Activated naive CD8-positive, alpha-beta T cell (primary cell): ENCODE data around the gene PPOX.

Experiments used
- H3K27ac Mint-ChIP-seq: one replicate; pipeline ENCODE4 v1.8.0; 2021; ENCODE audit warnings: mixed read lengths
- H3K27me3 Mint-ChIP-seq: one replicate; pipeline ENCODE4 v1.8.0; 2021; ENCODE audit warnings: mixed read lengths
- H3K36me3 Mint-ChIP-seq: one replicate; pipeline ENCODE4 v1.8.0; 2021; ENCODE audit warnings: mixed read lengths
- H3K4me1 Mint-ChIP-seq: one replicate; pipeline ENCODE4 v1.8.0; 2021; ENCODE audit warnings: low read depth, mixed read lengths
- H3K4me3 Mint-ChIP-seq: one replicate; pipeline ENCODE4 v1.8.0; 2021; ENCODE audit warnings: mild to moderate bottlenecking, mixed read lengths
- H3K9me3 Mint-ChIP-seq: one replicate; pipeline ENCODE4 v1.8.0; 2021; ENCODE audit warnings: low read depth, mixed read lengths

The PPOX gene

DNA sequence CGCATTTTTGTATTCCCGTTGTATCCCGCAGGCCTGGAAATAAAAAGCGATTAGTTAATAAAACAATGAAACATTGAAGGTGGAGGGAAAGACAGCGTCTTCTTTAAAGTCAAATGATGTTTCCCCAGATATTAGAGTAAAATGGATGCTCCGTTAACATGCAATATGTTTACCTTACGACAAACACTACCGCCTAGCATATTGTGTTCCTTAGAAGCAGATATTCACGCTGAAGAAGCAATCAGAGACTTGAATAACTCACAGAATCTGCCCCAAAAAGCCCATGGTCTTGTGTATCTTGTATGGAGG is 11.7 kb downstream of the PPOX start:
- peaks cover 5% of the 10 kb centered on the region for H3K36me3 Mint-ChIP-seq
- H3K4me1 Mint-ChIP-seq: peaks cover 73% of the 10 kb centered on the region
- peak overlapping the region; percentile 100 for H3K27ac Mint-ChIP-seq
- H3K9me3 Mint-ChIP-seq: no peaks in the 10 kb centered on the region
- H3K27me3 Mint-ChIP-seq: no peaks in the 10 kb centered on the region
- H3K4me3 Mint-ChIP-seq: peak overlapping the region; percentile 99

DNA sequence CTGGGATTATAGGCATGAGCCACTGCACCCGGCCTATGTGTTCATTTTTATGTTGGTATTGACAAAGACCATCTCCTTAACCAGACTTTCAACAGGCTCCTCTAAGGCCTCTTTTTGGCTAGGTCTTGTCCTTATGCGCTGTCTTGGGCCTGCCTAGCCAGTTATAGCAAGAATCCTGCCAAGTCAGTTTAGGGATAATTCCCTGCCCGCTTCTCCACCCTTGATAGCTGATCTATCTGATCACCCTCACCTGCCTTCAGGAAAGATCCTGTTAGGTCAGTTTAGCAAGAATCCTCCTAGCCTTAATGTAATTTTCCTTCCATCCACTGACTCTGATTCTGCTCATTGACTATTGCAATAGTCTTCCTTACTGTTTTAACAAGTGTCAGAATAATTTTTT is 13.5 kb downstream of the PPOX start:
- Mint-ChIP-seq H3K27me3 (no peaks in the 10 kb centered on the region), H3K36me3 (no peaks in the 10 kb centered on the region), H3K4me3 (no peak overlapping the region), H3K4me1 (peaks cover 79% of the 10 kb centered on the region), H3K27ac (peak overlapping the region; percentile 91), H3K9me3 (no peaks in the 10 kb centered on the region)

DNA sequence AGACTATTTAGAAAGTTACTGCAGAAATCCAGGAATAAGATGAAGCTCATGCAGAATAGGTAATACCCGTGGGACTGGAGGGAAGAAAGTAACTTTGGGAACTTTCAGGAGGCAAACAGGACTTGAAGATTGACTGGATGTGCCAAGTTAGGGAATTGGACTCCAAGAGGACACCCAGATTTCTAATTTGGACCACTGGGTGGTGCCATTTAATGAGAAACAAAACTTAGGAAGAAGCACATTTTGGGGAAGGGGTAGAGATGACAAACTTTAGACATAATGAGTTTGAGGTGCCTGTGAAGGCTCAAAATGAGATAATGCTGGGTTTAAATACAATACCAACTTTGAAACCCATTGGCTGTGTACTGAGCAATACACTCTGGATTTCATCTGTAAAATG is 14.4 kb downstream of the PPOX start:
- H3K36me3 Mint-ChIP-seq: no peaks in the 10 kb centered on the region
- H3K9me3 Mint-ChIP-seq: no peaks in the 10 kb centered on the region
- no peaks in the 10 kb centered on the region for H3K27me3 Mint-ChIP-seq
- H3K27ac Mint-ChIP-seq: peak overlapping the region; percentile 91
- peaks cover 77% of the 10 kb centered on the region for H3K4me1 Mint-ChIP-seq
- H3K4me3 Mint-ChIP-seq: peak overlapping the region; percentile 56

DNA sequence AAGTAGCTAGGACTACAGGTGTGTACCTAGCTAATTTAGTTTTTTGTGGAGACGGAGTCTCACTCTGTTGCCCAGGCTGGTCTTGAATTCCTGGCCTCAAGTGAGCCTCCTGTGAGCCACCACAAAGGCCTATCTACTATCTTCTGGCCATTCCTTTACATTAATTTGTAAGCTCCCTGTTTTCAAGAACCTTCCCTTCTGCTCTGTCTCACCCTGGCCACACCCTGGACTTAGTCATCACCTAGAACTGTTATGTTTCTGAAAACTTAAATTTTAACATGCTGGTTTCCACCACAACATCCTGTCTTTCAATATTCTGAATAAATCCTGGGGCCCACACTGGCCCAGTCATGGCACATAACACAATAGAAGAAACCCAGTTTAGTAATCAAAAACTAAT is 16.0 kb downstream of the PPOX start:
- Mint-ChIP-seq H3K9me3 (no peaks in the 10 kb centered on the region), H3K36me3 (no peaks in the 10 kb centered on the region), H3K27ac (peak overlapping the region; percentile 89), H3K4me1 (peaks cover 80% of the 10 kb centered on the region), H3K4me3 (peak overlapping the region; percentile 56), H3K27me3 (no peaks in the 10 kb centered on the region)

DNA sequence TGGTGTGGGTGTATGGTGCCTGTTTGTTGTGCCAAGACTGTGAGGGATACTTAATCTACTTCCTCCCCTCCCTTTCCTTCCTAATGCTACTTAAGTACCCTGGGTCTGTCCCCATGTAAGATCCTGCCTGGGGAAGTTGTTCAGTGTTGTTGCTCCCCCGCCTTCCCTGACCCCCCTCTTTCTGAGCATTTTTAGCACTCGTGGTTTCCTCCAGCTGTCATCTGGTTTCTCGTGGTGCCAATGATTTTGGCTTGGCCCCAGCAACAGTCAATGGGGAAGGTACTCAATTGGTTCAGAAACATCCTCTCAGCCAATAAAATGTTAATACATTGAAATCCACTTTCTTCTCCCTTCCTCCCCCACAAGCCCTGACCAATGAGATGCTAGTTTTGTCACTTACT is 19.1 kb downstream of the PPOX start:
- H3K4me1 Mint-ChIP-seq: peaks cover 79% of the 10 kb centered on the region
- peak overlapping the region; percentile 77 for H3K4me3 Mint-ChIP-seq
- H3K27ac Mint-ChIP-seq: peak overlapping the region; percentile 95
- no peaks in the 10 kb centered on the region for H3K36me3 Mint-ChIP-seq
- no peaks in the 10 kb centered on the region for H3K27me3 Mint-ChIP-seq
- H3K9me3 Mint-ChIP-seq: no peaks in the 10 kb centered on the region

DNA sequence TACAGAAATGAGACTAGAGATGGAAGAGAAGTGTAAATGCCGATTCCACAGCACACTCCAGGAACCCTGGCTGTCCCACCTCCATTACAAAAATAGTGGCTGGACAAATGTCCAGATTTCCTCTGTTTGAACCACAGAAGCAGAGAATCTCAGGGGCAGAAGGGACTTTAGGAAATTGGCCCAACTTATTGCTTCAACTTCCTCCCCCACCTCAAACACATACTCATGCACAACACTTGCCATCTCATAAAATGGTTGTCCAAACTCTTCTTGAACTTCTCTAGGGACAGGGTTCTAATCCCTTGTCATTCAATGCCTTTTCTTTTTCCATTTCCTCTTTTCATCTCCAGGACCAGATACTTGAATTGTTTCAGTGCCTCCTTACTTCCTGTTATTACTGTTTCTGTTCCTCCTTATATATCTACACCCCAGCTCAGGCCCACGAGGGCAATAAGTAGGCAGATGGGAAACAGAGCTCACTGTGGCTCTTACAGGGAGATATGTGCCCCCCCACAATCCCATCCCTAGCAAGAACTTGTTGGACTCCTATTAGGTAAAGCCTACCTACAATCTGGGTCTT is 19.6 kb downstream of the PPOX start:
- Mint-ChIP-seq H3K27me3 (no peaks in the 10 kb centered on the region), H3K27ac (peak overlapping the region; percentile 95), H3K9me3 (no peaks in the 10 kb centered on the region), H3K4me3 (peak overlapping the region; percentile 77), H3K36me3 (no peaks in the 10 kb centered on the region), H3K4me1 (peaks cover 76% of the 10 kb centered on the region)

DNA sequence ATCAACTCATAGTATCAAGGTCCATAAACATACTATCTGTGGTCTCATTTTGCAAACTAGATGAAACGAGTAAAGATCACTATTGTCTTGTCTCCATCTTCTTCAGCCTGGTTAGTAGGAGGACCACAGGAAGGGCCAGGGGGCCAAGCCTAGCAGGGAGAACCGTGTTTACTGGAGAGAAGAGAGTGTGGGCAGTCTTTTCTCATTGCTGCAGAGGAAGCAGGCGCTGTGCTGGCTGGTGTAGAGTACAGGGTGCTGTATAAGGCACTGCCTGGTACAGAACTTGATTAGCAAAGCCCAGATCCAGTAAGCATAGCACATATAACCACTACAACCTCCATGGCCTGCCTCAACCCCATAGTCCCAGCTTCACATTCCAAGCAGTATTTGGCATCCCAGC is 21.1 kb downstream of the PPOX start:
- peak overlapping the region; percentile 95 for H3K27ac Mint-ChIP-seq
- no peaks in the 10 kb centered on the region for H3K36me3 Mint-ChIP-seq
- peaks cover 64% of the 10 kb centered on the region for H3K4me1 Mint-ChIP-seq
- H3K27me3 Mint-ChIP-seq: no peaks in the 10 kb centered on the region
- H3K9me3 Mint-ChIP-seq: no peaks in the 10 kb centered on the region
- H3K4me3 Mint-ChIP-seq: peak overlapping the region; percentile 4

DNA sequence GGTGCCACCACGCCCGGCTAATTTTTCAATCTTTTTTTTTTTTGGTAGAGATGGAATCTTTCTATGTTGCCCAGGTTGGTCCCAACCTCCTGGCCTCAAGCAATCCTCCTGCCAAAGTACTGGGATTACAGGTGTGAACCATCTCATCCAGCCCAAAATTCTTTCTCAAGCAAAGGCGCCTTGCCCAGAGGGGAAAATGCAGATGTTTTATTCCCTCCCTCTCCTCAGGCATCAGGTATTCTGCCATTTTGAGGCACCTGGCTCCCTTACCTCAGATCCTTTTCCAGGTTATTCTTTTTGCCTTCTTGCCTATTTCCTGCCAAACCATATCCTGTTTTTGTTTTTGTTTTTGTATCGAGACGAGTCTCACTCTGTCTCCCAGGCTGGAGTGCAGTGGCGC is 22.2 kb downstream of the PPOX start:
- peak overlapping the region; percentile 72 for H3K27ac Mint-ChIP-seq
- peaks cover 63% of the 10 kb centered on the region for H3K4me1 Mint-ChIP-seq

DNA sequence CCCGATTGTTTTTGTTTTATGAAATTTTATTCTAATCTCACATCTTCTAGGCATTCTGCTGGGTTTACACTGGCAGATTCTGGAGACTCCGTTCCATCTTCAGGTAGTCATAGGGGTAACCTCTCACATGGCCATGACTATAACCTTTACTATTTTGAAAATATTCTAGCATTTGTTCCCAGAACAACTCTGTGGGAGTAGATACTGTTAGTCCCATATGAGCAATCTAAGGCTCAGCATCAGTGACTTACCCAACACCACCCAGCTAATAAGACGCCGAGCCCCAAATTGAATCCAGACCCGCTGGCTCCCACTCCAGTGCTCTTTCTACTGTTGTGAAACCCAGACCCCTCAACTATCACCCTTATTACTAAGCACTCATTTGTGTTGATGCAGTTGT is 22.8 kb downstream of the PPOX start:
- Mint-ChIP-seq H3K4me3 (no peak overlapping the region), H3K27me3 (no peaks in the 10 kb centered on the region), H3K4me1 (peaks cover 57% of the 10 kb centered on the region), H3K9me3 (no peaks in the 10 kb centered on the region), H3K27ac (peak overlapping the region; percentile 46), H3K36me3 (no peaks in the 10 kb centered on the region)

More for the DNA sequence above, 22.2 kb downstream of the PPOX start:
- H3K9me3 Mint-ChIP-seq: no peaks in the 10 kb centered on the region
- no peak overlapping the region for H3K4me3 Mint-ChIP-seq
- no peaks in the 10 kb centered on the region for H3K36me3 Mint-ChIP-seq
- no peaks in the 10 kb centered on the region for H3K27me3 Mint-ChIP-seq

DNA sequence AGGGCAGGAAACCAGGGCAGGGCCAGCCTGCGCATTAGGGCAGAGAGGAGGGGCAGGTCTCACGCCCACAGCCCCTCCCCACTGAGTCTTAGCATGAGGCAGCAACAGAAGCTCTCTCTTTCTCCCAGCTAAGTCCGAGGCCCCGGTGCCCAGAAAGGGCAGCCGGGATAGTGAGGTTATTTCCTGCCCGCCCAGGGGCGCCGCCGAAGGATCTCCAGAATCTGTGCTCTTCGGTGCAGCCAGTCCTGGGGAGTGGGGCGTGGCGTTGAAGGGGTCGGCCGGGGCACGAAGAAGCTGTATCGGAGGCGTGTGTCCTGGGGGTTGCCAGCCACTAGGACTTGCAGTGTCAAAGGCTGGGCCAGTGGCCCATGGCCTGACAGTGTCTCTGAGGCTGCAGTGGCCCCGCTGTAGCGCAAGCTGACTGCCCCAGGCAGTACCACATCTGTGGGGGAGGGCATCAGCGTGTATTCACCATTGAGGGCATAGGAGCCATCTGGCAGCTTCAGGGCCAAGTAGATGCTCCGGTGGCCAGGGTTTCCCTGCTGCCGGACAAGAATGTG is 24.8 kb downstream of the PPOX start:
- no peaks in the 10 kb centered on the region for H3K36me3 Mint-ChIP-seq
- peaks cover 53% of the 10 kb centered on the region for H3K4me1 Mint-ChIP-seq
- no peak overlapping the region for H3K4me3 Mint-ChIP-seq
- H3K9me3 Mint-ChIP-seq: no peaks in the 10 kb centered on the region
- H3K27ac Mint-ChIP-seq: no peak overlapping the region
- H3K27me3 Mint-ChIP-seq: no peaks in the 10 kb centered on the region

DNA sequence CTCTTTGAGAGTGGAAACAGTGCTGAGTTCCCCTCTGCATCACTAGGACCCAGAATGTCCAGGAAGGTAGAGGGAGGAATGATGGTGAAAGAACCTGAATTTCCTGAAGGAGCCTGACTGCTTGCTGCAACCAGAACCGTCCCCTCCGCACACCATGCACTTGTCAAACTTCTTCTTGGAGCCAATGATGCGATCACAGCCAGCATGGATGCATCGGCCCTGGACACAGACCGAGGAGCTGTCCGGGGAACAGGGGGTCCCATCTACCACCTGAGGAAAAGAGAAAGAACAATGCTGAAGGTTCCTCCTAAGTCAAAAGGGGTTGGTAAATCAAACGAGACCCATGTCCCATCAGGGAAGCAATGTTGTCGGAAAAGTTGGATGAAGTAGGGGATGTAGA is 25.7 kb downstream of the PPOX start:
- no peaks in the 10 kb centered on the region for H3K36me3 Mint-ChIP-seq
- peaks cover 44% of the 10 kb centered on the region for H3K4me1 Mint-ChIP-seq
- no peaks in the 10 kb centered on the region for H3K27me3 Mint-ChIP-seq
- H3K9me3 Mint-ChIP-seq: no peaks in the 10 kb centered on the region
- H3K4me3 Mint-ChIP-seq: no peak overlapping the region
- H3K27ac Mint-ChIP-seq: no peak overlapping the region

DNA sequence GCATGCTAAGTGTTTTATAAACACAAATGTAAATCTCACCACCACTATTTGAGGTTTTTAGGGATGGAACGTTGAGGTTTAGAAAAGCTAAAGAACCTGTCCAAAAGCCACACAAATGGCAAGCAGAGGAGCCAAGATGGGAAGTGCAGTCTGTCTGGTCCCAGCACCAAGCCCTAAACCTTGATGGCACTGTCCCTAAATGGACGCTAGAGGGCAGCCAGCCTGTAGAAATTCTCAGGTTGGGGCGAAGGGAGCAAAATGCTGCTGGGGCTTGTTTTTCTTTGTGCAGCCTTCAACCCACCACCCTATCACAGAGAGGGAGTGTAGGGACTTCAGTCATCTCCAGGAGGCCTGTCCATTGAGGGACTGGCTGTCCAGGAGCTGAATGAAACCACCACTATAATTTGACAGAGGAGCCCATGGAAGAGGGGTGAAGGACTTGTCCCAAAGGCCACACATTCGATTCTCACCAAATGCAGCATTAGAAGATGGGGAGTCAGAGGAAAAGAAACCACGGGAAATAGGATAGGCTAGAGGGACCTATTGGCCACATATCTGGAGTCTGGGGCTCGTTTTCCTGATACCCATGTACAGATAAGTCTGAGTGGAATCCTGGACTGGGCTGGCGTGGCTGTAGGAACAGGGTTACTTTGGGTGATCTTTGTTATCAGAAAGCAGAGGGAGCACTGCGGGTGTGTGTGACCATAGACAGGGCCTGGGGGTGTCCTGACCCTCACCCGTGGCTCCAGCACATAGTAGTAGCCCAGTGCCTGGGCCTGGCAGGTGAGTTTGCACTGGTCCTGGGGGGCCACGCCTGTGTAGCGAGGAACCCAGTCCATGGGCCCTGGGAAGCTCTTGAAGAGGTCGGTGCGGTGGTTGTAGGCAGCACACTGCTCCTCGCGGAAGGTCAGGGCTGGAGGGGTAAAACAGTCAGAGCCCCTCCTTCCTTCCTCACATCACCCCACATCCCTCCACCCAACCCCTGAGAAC is 26.5 kb downstream of the PPOX start:
- Mint-ChIP-seq H3K36me3 (no peaks in the 10 kb centered on the region), H3K27me3 (no peaks in the 10 kb centered on the region), H3K27ac (peak overlapping the region; percentile 87), H3K4me3 (no peak overlapping the region), H3K4me1 (peaks cover 38% of the 10 kb centered on the region), H3K9me3 (no peaks in the 10 kb centered on the region)

DNA sequence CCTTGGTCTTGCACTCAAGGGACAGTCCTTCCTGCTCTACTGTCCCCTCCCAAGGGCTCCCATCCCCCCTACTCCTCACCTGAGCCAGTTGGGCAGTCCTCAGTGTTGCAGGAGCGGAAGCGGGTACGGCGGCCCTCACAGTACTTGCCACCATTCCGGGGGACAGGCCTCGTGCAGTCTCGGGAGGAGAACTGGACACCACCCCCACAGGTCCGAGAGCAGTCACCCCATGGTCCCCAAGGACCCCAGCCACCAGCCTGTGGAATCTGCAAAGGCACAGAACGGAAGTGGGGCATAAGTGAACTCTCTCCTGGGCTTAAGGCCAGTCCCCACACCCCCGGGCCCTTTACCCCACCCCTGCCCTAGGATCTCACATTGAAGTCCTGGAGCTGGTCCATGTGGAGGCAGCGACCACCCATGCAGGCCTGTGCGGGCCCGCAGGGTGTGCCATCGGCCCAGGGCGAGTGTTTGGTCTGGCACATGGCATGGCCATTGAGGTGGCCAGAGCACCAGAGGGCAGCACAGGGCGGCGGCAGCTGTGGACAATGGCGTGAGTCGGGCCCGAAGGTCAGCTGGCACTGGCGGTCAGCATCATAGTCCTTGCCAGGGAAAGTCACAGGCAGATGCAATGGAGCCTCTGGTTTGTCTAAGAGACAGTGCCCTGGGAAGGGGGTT is 27.5 kb downstream of the PPOX start:
- Mint-ChIP-seq H3K9me3 (no peaks in the 10 kb centered on the region), H3K27ac (no peak overlapping the region), H3K27me3 (no peaks in the 10 kb centered on the region), H3K4me3 (no peak overlapping the region), H3K36me3 (no peaks in the 10 kb centered on the region), H3K4me1 (peaks cover 33% of the 10 kb centered on the region)

DNA sequence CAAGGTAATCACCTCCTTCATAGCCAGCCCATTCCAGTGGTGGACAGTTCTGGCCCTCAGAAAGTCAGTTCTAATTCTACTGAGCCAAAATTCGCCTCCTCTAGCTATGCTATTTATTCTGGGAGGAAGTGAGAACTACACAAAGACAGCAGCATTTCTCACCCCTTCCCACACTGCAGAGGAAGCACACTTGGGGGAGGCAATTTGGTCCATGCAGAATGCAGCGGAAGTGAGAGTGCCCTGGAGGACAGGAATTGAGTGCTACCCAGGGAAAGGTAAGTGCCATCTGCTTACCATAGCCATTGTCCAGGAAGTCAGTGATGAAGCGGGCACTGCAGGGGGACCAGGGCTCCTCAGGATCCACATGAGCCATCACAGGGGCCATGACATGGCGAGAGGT is 28.9 kb downstream of the PPOX start:
- H3K9me3 Mint-ChIP-seq: no peaks in the 10 kb centered on the region
- H3K4me3 Mint-ChIP-seq: no peak overlapping the region
- H3K27ac Mint-ChIP-seq: peak overlapping the region; percentile 66
- H3K36me3 Mint-ChIP-seq: no peaks in the 10 kb centered on the region
- H3K4me1 Mint-ChIP-seq: peaks cover 39% of the 10 kb centered on the region
- H3K27me3 Mint-ChIP-seq: no peaks in the 10 kb centered on the region

DNA sequence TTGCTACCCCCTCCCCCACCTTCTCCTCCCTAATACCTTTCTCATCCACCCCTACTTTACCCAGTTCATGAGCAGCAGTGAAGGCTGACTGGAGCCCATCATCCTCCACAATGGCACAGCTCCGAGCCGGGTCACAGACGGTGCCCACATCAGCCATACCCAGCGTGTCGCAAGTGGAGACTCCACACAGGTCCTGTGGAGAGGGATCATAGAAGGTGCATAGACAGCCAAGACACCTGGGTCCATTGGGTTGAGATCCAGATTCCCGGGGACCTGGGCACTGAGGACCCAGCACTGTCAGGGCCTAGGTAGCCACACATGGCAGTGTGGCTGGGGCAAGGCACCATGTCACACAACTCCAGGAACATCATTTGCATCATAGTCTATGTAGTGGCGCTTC is 29.9 kb downstream of the PPOX start:
- no peaks in the 10 kb centered on the region for H3K36me3 Mint-ChIP-seq
- H3K9me3 Mint-ChIP-seq: no peaks in the 10 kb centered on the region
- peak overlapping the region; percentile 68 for H3K27ac Mint-ChIP-seq
- peaks cover 46% of the 10 kb centered on the region for H3K4me1 Mint-ChIP-seq
- no peak overlapping the region for H3K4me3 Mint-ChIP-seq
- no peaks in the 10 kb centered on the region for H3K27me3 Mint-ChIP-seq
